Right hindlimb (tissue), 1 donor: ENCODE measurements around the gene RARRES1.

Experiments
- DNase-seq: peaks from one replicate; pipeline ENCODE4 v3.0.0-alpha.2; 2018

RARRES1 gene

DNA sequence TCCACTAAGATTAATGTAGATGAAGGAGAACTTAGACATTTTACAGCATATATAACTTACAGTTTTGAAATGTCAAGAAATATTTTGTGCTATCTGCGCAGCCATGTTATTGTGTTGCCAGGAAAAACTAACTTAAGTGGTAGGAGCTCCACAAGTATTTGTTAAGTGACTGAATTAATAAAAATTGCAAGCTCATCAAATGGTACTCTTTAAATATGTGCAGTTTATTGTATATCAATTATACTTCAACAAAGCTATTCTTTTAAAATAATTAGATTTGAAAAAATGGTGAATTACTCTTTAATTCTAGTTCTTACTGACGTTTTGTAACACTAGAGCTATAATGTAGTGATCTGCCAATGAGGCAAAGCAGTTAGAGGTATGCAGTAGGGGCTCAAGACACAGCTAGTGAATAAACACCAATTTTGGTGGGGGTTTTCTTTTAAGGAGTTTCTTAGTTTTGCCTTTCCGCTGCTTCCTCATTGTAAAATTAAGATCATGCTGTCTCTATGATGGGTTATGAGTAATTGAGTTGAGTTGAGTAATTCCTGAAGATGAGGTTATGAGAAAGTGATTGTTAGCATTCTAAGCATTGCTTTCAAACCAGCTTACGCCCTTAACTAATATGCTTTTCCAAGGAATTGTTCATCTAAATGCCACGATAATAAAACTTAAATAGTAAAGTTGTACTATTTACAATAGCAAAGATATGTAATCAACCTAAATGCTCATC, 48.9 kb downstream of the RARRES1 start:
- no peak for DNase-seq

DNA sequence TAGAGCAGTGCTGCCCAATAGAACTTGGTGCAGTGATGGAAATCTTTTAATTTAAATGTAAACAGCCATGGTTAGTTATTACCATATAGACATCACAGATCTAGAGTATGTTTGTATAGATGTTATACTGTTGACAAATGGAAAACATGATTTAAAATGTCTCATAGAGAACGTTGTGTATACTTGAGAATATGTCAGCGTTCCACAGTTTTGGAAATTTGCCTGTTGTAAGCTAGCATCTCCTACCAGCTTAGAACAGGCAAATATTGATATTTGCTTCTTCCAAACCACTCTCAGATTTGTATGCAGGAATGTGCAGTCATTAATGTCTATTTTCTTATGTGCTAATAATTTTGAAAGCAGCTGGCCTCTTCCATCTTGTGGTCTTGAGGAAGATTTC, 51.4 kb downstream of the RARRES1 start:
- no peak for DNase-seq

DNA sequence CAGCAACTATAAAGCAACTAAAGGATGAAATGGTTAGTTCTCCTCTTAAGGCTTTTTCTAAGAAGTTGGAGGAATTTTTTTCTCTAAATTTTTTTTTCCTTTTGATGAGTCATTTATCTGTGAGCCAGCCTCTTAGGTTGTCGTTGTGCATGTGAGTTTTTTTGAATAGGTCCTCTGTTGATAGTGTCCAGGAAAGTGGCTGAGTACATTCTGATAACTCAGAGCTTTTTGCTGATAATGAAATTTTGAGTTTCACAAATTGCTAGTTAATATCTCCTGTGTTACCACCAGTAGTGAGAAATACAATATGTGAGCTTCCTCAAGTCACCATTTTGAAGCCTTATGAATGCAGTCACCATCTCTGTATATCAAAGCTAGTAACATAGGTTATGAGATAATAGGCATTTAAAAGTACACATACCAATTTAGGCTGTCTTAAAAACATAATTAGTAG, 52.7 kb downstream of the RARRES1 start:
- no peak for DNase-seq

DNA sequence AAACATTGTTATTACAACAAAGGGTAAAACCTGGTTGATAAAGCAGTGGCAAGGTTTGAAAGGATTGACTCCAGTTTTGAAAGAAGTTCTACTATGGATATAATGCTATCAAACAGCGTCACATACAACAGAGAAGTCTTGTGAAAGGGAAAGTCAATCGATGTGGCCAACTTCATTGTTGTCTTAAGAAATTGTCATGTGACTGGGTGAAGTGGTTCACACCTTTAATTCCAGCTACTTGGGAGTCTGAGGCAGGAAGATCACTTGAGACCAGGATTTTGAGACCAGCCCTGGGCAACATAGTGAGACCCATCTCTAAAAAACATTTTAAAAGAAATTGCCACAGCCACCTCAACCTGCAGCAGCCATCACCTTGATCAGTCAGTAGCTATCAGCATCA, 53.6 kb downstream of the RARRES1 start:
- no peak for DNase-seq

DNA sequence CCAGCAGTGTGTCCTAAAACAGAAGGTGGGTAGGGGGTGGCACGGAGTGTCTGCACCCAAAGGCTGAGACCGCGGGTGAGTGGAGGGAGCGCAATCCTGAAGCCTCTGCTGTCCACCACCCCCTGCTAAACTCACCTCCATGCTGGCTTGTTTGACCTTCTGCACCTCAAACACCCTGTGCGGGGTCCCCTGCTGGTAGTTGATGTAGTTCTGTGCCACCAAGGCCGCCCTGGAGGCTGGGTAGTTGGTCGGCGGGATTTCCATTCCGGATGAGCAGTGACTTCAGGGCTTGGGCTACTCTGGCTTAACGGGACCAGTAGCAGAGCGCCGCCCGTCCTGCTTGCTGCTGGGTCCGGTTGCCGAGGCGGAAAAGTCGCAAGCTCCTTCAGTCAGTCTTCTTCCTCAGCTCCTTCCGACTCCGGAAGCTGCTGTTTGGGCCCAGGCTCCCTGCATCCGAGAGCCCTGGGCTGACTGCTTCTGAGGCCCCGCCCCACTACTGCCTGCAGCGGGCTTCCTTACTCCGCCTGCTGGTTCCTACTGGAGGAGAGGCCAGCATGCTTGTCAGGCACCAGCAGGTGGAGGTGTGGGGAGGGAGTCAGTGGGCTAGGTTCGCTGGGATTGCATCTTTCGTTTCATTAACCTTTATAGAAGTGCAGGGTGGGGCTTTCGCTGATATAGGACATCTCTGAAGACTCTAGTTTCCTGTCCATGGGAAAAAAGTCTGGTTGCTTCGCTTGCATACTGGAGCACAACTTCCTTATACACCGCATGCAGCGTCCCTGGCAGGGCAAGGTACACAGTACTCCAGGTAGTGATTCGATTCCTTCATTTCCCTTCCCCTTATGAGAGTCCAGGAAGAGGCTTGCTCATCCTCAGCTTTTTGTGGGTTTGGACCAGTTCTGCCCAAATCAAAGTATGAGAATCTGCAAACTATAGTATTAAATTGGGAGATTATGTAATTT, 59.8 kb downstream of the RARRES1 start, which contains the start of gene LXN:
LXN (minus strand) TSS at position 434 of the 962 bp plus-strand sequence; CDS start at position 264, 170 bp downstream.
- DNase-seq = peak; percentile 88

DNA sequence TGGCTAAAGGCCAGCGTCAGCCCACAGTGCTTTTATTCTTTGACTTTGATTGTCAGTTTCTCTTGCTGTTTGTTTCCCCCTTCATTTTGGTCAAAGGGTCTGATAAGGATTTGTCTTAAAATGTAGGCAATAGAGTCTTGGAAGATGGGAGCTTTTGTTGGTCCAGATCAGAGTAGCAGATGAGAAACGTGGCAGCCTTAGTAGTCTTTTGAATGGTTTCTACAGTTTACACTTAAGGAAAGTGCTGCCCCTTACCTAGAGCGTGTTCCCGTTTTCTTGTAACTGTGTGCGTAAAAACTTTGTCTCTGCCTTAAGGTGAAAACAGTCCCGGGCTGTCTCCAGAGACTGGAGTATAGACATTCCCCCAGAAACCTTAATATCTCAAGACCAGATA, 60.4 kb downstream of the RARRES1 start:
- no peak for DNase-seq

DNA sequence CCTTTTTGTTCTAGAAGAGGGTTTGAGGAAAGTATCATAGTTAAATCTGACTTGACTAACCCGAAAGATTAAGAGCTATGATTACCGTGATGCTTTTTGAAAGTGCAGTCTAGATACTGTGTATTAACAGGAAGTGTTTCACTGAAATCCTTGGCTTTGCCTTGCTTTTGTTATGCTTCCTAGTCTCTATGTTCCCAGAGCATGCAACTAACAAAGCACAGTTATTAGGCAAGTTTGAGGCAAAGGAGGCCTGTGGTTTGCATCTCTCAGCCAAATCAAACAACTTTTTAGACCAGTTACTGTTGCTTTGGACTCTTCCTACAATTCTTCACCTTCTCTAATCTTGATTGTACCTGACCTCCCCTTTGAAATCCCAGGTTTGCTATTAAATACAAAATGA, 63.8 kb downstream of the RARRES1 start:
- DNase-seq = no peak

DNA sequence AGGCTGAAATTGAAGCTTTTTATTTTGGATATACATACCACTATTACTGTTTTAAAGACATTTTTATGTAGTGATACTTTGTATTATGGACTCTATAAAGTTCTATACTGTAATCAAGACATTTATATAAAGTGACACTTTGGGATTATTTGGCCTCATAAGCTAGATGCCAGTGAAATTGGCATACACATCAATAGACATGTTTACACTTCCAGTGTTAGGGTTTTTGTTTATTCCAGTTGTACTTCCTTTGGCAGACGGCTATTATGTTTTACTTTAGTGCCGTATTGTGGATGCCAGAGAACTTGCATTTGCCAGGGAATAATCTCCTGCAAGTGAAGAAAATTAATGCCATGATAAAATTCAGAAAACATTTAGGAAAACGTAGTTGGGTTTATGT, 65.8 kb downstream of the RARRES1 start:
- DNase-seq = no peak

DNA sequence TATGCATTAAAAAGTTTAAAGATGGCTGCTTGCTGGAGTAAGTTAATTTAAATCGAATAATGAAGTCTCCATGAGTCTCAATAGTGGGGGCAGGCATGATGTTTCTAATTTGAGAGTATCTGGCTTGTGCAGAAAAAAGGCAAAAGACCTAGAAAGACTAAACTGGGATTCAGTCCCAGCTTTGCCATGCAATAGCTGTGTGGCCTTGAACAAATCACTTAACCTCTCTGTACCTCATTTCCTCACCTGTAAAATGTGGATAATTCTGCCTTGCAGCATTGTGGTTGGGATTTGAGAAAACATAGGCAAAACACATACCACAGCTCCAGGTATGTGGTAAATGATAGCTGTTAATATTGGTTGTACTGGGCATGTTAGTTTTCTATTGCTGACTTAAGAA, 68.4 kb downstream of the RARRES1 start:
- DNase-seq = no peak

DNA sequence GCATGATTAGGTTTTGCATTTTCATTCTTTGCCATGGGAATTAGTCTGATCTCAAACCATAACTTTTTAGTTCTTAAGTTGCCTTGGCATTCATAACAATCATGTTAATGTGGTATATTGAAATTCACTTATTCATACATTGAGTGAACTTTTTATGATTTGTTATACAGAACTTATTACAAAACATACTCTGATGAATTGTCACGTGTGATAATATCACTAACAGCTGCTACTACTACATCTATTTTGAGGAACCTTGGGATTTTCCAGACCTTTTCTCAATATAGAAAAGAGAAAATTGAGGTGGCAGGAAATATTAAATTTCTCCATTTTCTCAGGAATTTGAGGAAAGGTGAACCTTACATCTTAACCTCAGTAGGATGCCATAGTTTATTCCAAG, 69.0 kb downstream of the RARRES1 start:
- no peak for DNase-seq

DNA sequence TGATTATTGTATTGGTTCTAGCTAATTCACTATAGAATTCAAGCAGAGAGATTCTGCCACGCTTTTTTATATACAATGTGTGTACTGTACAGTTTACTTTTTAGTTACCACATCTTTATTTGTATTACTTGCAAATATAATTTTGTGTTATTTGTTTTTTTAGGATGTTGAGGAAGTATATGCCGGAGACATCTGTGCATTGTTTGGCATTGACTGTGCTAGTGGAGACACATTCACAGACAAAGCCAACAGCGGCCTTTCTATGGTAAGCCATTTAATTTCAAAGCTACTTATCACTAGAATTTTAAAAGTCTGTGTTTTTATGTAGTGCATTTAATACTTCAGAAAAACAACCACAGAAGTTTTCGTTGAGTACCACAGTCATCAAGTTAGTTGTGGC, 71.5 kb downstream of the RARRES1 start:
- DNase-seq = no peak

DNA sequence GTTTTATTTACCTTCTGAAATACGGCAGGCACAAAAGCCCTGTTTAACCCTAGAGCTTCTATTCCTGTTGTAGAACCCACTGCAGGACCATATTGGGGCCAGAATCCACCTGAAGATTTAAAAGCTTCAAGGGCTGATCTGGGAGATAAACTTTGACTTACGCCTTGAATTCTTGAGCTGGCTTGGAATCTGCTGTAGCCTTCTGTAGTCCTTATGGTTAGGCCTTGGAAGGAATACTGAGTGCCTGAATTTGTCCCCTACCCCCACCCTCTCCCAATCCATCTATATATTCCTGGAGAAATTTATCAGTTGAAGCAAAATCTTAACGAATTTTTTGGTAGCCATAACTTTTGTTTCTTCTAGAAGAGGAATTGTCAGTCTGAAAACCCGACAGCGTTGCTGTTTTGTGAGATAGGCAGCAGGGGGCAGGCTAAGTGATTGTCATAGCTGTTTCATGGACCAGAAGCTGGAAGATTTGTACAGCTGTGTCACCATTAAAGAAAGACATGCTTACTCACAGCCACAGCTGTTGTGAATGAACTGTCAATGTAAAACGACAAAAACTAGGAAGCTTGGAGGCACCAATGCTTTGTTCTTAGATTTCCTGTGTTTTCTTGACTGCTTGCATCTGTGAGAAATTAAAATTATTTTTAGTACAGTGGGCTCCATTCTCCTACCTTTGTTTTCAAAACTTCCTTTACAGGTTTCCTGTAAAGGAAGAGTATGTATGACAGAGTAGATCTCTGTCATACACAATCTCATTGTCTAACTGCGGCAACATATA, 72.6 kb downstream of the RARRES1 start:
- peak; percentile 57 for DNase-seq

DNA sequence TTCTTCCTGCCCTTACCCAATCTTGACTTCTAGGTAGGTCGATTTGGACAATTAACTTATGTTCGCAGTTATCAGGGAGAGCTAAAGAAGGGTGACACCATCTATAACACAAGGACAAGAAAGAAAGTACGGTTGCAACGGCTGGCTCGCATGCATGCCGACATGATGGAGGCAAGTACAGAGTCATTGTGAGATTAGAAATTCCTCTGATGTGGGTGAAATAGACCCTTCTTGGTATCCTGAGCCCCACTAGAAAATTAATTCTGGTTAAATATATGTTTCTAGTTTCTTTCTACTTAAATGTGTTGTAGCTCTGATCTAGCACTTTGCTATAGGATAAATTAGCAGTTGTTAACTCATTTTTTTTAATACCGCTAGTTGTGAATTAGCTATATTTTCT, 73.4 kb downstream of the RARRES1 start:
- no peak for DNase-seq

DNA sequence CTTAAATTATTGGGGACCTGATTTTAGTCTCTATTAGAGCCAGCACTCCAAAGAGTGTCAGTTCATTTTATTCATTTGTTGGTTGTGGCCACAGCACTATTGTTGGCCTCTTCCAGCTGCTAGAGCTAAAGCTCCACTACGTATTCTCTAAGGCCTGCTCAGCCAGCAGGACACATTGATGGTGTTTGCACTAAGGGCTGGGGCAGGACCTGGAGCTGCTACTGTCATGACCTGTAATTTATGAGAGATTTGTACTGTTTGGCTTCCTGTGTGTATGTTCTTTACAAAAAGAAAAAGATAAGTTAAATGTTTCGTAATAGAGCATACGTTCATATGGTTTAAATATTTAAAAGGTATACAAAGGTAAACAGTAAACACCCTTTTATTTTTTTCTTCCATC, 79.8 kb downstream of the RARRES1 start:
- no peak for DNase-seq

DNA sequence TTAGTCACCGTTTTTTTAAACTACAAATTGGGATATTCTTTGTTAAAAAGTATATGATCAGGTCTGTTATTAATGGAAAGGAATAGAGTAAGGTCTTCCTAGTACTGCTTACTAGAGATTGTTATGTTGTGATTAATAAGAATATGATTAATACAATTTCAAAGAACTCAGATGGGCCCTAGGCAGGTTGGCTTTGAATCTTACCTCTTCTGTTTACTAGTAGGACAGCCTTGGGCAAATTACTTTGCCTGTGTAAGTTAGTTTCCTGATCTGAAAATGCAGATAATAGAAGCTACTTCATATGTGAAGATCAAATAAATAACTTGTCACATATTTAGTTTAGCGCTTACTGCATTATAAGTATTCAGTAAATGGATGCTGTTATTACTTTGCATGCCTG, 81.1 kb downstream of the RARRES1 start:
- DNase-seq = no peak

DNA sequence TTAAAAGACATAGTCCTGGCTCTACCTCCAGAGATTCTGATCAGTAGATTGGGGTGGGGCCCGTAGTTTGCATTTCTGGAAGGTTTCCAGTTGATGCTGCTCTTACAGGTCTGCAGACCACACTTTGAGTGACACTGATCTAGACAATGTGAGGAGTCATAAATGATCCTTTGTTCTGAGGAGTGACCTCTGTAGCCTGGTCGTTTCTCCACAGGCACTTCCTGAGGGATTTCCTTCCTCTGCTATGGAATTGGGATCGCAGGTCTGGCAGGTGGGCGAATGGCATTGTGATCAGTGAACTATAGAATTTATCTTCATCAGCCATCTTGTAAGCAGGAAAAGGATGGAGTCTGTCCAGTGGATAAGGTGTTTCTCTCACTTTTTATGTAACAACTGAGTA, 82.5 kb downstream of the RARRES1 start:
- no peak for DNase-seq
